GM18511 (cell line): Measurements from ENCODE around the gene RAPGEF1.

Source experiments
- ATAC-seq: cut with Tn5 transposase; IDR thresholded peaks from one replicate; pipeline ENCODE4 v1.9.1; 2021; ENCODE audit warnings: mild to moderate bottlenecking, moderate library complexity; ENCODE audit not compliant: unreplicated experiment

The RAPGEF1 gene

GRCh38 chr9:131708226-131709002 lies 31.5 kb downstream of the RAPGEF1 start:
- ATAC-seq, result no peak

- no peak for ATAC-seq
Measured at GRCh38 chr9:131707733-131708157, 32.1 kb downstream of the RAPGEF1 start.

GRCh38 chr9:131707050-131707449 lies 32.8 kb downstream of the RAPGEF1 start:
- no peak for ATAC-seq

GRCh38 chr9:131706608-131706970 lies 33.3 kb downstream of the RAPGEF1 start:
- no peak for ATAC-seq

DNA sequence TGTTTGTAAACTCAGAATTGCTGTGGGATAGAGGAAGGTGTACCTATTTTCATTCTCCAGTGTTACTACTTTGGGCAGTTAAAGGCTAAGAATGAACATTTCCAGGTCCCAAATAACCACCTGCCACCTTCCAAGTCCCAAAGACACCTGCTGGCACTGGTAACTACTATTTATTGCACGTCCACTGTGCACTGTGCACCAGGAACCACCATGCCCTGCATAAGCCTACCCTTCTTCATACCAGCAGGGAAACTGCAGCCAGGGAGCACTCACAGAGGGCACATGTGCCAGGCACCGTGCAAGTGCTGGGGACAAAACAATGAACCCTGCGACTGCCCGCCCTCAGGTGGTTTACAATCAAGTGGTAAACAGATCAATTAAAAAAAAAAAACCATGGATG lies 34.9 kb downstream of the RAPGEF1 start:
- ATAC-seq, result no peak

DNA sequence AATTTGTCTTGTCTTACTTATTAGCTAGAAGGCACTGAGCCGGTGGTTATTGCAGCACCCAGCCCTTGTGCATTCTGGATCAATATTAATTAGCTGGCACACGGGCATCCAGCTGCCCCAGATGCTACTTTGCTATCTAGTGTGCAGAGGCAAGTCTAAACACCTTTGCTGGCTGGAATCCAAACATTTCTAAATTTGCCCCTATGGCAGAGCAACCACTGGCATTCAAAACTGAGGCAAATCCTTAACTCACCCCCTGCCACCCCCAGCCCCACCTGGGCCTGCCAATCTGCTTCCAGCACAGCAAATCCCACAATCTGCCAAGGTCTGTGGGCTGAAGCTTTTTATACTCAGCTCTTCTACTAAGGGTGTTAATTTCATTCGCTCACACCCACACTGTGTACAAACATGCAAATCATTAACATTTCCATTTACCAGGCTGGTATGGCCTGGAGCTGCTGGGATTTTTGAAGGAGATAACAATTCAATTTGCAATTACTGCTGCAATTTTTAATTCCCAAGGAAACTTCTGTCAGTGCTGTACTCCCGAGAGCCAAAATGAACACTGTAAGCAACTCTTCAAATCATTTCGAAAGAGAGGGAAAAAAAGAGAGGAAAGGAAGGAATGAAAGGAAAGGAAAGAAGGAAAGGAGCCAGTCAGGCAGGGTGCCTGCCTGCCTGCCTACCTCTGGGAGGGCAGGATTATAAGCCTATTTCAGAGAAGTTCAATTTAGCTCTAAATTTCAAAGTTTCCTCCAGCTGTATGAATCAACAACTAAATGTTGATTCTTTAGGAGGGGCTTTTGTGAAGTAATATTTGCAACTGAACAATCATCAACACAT lies 35.5 kb downstream of the RAPGEF1 start:
- no peak for ATAC-seq

GRCh38 chr9:131703697-131704096 lies 36.2 kb downstream of the RAPGEF1 start:
- ATAC-seq, result no peak

- no peak for ATAC-seq
Measured at GRCh38 chr9:131702911-131703310, 37.0 kb downstream of the RAPGEF1 start.

GRCh38 chr9:131701789-131702337 lies 38.0 kb downstream of the RAPGEF1 start:
- no peak for ATAC-seq

GRCh38 chr9:131701436-131701781 lies 38.5 kb downstream of the RAPGEF1 start:
- ATAC-seq, result no peak

DNA sequence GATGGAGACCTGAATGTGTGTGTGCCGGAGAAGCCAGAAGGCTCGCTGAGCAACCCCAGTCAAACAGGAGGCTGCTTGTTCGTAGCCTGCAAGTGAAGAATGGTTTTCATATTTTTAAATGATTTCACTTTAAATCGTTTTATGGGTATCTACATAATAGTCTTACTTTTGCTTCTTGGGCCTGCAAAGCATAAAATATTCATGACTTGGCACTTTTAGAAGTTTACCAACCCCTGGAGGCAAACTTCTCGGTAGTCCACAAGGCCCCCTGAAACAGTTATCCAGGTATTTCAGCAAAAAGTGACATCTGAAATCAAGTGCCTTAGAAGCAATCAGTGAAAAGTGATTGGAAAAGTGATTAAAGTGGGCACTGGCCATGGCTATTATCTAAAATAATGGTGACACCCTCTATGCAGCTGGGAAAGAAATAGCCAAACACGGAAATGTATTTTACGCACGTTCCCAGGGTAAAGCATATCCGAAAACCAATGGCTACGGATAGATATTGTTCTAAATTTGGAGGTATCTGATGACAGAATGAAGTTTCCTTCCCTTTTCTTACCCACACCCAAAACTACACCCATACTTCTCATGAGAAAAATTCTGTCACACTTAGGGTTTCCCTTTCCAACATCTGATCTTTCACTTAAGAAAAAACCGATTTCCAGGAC lies 39.0 kb downstream of the RAPGEF1 start:
- ATAC-seq, result no peak

- ATAC-seq, result no peak
Measured at GRCh38 chr9:131700076-131700475, 39.8 kb downstream of the RAPGEF1 start.

DNA sequence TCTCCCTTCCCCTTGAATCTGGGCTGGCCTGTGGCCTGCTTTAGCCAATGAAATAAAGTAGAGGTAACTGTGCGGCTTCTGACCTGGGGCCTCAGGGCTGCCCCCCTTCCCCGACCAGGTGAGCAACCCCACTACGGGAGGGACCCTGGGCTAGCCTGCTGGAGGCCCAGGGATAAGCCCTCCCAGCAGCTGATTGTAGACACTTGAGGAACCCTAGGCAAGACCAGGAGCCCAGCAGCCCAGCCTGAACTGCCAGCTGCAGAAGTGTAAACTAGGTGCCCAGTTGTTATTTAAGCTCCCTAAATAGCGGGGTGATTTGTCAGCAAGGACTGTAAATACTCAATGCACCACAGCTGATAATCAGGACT lies 41.3 kb downstream of the RAPGEF1 start:
- no peak for ATAC-seq

GRCh38 chr9:131697908-131698617 lies 41.8 kb downstream of the RAPGEF1 start:
- no peak for ATAC-seq

DNA sequence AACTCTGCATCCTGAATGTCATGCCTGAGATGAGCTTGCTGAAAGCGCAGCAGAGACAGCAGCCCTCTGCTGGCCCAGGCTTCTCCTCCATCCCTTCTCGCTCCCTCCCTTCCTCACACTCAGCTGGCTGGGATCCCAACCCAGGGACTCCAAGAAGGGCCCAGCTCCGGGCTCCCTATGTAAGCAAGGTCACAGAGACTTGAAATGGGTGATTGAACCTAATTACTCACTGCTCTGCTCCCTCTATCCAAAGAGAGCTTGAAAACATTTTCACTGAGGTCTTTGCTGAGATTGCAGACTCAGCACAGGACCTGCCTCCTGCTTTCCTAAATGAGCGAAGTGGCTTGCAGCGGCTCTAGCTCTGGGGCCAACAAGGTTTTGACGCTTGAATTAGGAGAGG lies 42.8 kb downstream of the RAPGEF1 start:
- ATAC-seq, result no peak

DNA sequence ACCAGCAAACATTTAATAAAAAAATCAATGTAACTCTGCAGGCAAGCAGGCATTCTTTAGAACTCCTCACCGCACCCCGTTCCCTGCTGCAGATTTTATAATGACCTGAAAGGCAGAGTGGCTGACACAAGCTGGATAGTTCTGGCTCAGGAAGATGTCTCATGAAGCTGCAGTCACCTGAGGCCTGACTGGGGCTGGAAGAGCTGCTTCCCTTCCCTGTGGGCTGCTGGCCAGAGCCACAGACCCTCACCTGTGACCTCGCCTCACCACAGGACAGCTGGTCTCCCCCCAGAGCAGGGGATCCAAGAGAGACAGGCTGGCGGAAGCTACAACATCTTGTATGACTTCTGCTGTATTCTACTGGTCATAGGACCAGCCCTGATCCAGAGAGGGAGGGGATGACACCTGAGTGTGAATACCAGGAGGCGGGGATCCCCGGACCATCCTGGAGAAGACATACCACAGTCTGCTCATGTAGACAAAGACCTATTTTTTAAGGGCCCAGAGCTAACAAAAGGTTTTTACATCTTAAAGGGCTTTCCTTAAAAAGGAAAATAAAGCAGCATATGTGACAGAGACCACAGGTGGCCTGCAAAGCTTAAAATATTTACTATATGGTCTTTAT lies 43.9 kb downstream of the RAPGEF1 start:
- no peak for ATAC-seq

- no peak for ATAC-seq
Measured at GRCh38 chr9:131695366-131695765, 44.5 kb downstream of the RAPGEF1 start.

- no peak for ATAC-seq
Measured at GRCh38 chr9:131693651-131694597, 46.0 kb downstream of the RAPGEF1 start.
